Germinal center (tissue), 1 donor: Measurements from ENCODE around the gene ANAPC2.
A peak's percentile ranks its signal among the peaks of the same experiment; 100 is the strongest.
"Not testable (repeated sequence)": the region's sequence is repeated elsewhere in the genome, so short reads cannot be mapped to it uniquely, and the experiment has no call there.

Experiments
- DNase-seq: peaks from one replicate; pipeline ENCODE4 v3.0.0; 2012; ENCODE audit warnings: mixed read lengths, low spot score

ANAPC2 gene

GRCh38 chr9:137145731-137146526 lies 42.4 kb downstream of the ANAPC2 start:
- no peak for DNase-seq

GRCh38 chr9:137143459-137143858 lies 44.9 kb downstream of the ANAPC2 start:
- DNase-seq, result no peak

GRCh38 chr9:137141976-137142936 lies 46.1 kb downstream of the ANAPC2 start:
- no peak for DNase-seq

GRCh38 chr9:137141050-137141810 lies 47.1 kb downstream of the ANAPC2 start:
- DNase-seq, result no peak

- DNase-seq, result no peak
Measured at GRCh38 chr9:137140151-137141012, 48.0 kb downstream of the ANAPC2 start.

- no peak for DNase-seq
Measured at GRCh38 chr9:137139468-137140150, 48.8 kb downstream of the ANAPC2 start.

GRCh38 chr9:137138722-137139467 lies 49.5 kb downstream of the ANAPC2 start, which contains the start of gene GRIN1:
Gene GRIN1, plus strand, starts transcription at chr9:137139154. Its CDS starts 333 bp downstream, at chr9:137139487.
- DNase-seq, result peak; percentile 55

GRCh38 chr9:137138058-137138721 lies 50.2 kb downstream of the ANAPC2 start:
- DNase-seq, result peak; percentile 43

- no peak for DNase-seq
Measured at GRCh38 chr9:137136881-137137607, 51.3 kb downstream of the ANAPC2 start.

GRCh38 chr9:137136261-137136880 lies 52.0 kb downstream of the ANAPC2 start:
- no peak for DNase-seq

GRCh38 chr9:137135154-137135553 lies 53.2 kb downstream of the ANAPC2 start:
- DNase-seq, result not testable (repeated sequence)

- no peak for DNase-seq
Measured at GRCh38 chr9:137134191-137134590, 54.2 kb downstream of the ANAPC2 start.

- DNase-seq, result no peak
Measured at GRCh38 chr9:137130176-137130755, 58.1 kb downstream of the ANAPC2 start.

GRCh38 chr9:137129456-137130175 lies 58.7 kb downstream of the ANAPC2 start:
- peak; percentile 91 for DNase-seq

GRCh38 chr9:137128862-137129455 lies 59.4 kb downstream of the ANAPC2 start:
- no peak for DNase-seq

- peak; percentile 40 for DNase-seq
Measured at GRCh38 chr9:137128158-137128861, 60.0 kb downstream of the ANAPC2 start.
